ENCODE data around the gene KRT6C.

Gene KRT6C

GRCh38 chr12:52473768-52474167 is at the start of gene KRT6C:
Gene KRT6C (minus strand): TSS chr12:52473805. CDS start chr12:52473737, 68 bp downstream.
- no peak for DNase-seq
- peaks cover 9% of the 10 kb centered on the region for H3K9me3 Mint-ChIP-seq
- H3K4me3 Mint-ChIP-seq = no peak within 1 kb of the TSS
- H3K27ac Mint-ChIP-seq = no peak within 1 kb of the TSS
- no peaks in the 10 kb centered on the region for H3K4me1 Mint-ChIP-seq
- H3K36me3 Mint-ChIP-seq (ENCODE audit: low read depth) = no peaks in the 10 kb centered on the region
- no peak for TF ChIP-seq CTCF (IDR thresholded peaks at IDR 0.05)
- no peaks in the 10 kb centered on the region for H3K27me3 Mint-ChIP-seq (ENCODE audit: low read depth, poor library complexity)

GRCh38 chr12:52522346-52523011 is 48.9 kb upstream of the KRT6C start:
- peaks cover 24% of the 10 kb centered on the region for H3K4me1 Mint-ChIP-seq
- H3K27me3 Mint-ChIP-seq (ENCODE audit: low read depth, poor library complexity) = peaks cover 4% of the 10 kb centered on the region
- H3K27ac Mint-ChIP-seq = no peak overlapping the region
- DNase-seq = no peak
- no peaks in the 10 kb centered on the region for H3K9me3 Mint-ChIP-seq
- no peak overlapping the region for H3K4me3 Mint-ChIP-seq
- no peaks in the 10 kb centered on the region for H3K36me3 Mint-ChIP-seq (ENCODE audit: low read depth)
- TF ChIP-seq CTCF (IDR thresholded peaks at IDR 0.05) = no peak

- Mint-ChIP-seq H3K4me3 (no peak overlapping the region), H3K9me3 (no peaks in the 10 kb centered on the region), H3K27ac (peak overlapping the region; percentile 72), H3K4me1 (peaks cover 24% of the 10 kb centered on the region), H3K36me3 (ENCODE audit: low read depth) (no peaks in the 10 kb centered on the region), H3K27me3 (ENCODE audit: low read depth, poor library complexity) (peaks cover 4% of the 10 kb centered on the region)
- no peak for TF ChIP-seq CTCF (IDR thresholded peaks at IDR 0.05)
- no peak for DNase-seq
Measured at GRCh38 chr12:52521568-52522266, 48.1 kb upstream of the KRT6C start.

GRCh38 chr12:52521175-52521567 is 47.6 kb upstream of the KRT6C start:
- Mint-ChIP-seq H3K9me3 (no peaks in the 10 kb centered on the region), H3K4me3 (no peak overlapping the region), H3K36me3 (ENCODE audit: low read depth) (no peaks in the 10 kb centered on the region), H3K27ac (no peak overlapping the region), H3K4me1 (peaks cover 24% of the 10 kb centered on the region), H3K27me3 (ENCODE audit: low read depth, poor library complexity) (peaks cover 4% of the 10 kb centered on the region)
- DNase-seq = no peak
- no peak for TF ChIP-seq CTCF (IDR thresholded peaks at IDR 0.05)

- H3K9me3 Mint-ChIP-seq = no peaks in the 10 kb centered on the region
- peaks cover 24% of the 10 kb centered on the region for H3K4me1 Mint-ChIP-seq
- H3K4me3 Mint-ChIP-seq = no peak within 1 kb of the TSS
- H3K27ac Mint-ChIP-seq = no peak within 1 kb of the TSS
- DNase-seq = no peak
- no peaks in the 10 kb centered on the region for H3K27me3 Mint-ChIP-seq (ENCODE audit: low read depth, poor library complexity)
- no peaks in the 10 kb centered on the region for H3K36me3 Mint-ChIP-seq (ENCODE audit: low read depth)
- no peak for TF ChIP-seq CTCF (IDR thresholded peaks at IDR 0.05)
Measured at GRCh38 chr12:52519826-52520662, 46.4 kb upstream of the KRT6C start, which contains the start of gene KRT5. Gene KRT5 (minus strand): TSS chr12:52520394. CDS start chr12:52520296, 98 bp downstream.

Measured in nephron progenitor cell (in vitro differentiated cells).